ENCODE measurements around the gene SEMA3E. TPM values are rescaled to one million over a fixed set of nuclear protein-coding genes. Genes with fewer than 3 reads are reported as not detected.

Gene SEMA3E
- total RNA-seq, 1 experiment from 2014 or later: 2.5 TPM

DNA sequence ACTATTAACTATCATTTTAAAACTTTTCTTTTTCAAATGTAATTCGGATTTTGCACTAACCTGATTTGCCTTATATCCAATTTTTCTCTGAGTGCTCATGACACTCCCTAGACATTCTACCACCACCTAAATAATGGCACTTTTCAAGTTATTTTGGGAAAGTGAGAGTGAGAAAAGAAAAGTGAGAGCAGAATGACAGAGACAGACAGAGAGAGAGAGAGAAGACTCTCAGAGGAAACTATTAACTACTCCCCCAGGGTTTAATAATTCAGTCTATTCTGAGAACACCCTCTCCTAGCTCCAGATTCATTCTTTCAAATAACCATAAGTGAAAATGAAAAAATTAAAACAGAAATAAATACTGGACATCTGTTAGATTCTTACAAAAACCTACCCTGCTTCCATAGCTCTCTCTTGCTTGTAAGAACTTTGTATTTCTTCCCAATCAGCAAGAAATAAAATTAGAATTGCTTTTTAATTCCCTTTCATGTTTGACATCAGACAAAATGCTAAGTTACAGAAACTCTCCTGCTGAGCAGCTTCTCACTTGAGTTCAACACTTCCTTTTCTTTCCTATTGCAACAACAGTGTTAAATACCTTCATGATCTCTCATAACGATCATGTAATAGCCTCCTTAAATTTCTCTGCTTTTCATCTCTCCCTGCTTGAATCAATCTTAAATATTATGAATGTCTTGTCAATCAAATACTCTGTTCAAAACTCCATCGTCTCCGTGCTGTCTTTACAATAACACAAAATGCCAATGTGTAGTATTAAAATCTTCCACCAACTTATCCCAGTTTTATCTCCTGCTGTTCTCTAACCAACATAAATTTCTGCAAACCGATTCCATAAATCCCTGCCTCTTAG is 191.7 kb downstream of the SEMA3E start (continued):
- TF ChIP-seq, protein P1, sequence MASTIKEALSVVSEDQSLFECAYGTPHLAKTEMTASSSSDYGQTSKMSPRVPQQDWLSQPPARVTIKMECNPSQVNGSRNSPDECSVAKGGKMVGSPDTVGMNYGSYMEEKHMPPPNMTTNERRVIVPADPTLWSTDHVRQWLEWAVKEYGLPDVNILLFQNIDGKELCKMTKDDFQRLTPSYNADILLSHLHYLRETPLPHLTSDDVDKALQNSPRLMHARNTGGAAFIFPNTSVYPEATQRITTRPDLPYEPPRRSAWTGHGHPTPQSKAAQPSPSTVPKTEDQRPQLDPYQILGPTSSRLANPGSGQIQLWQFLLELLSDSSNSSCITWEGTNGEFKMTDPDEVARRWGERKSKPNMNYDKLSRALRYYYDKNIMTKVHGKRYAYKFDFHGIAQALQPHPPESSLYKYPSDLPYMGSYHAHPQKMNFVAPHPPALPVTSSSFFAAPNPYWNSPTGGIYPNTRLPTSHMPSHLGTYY (CRISPR knock-in tag; IDR thresholded peaks at IDR 0.05): no peak
- TF ChIP-seq ZNF232 (CRISPR knock-in tag; IDR thresholded peaks at IDR 0.05): no peak
- TF ChIP-seq ELF4 (CRISPR knock-in tag; IDR thresholded peaks at IDR 0.05; ENCODE audit: low read depth): no peak
- TF ChIP-seq AR (CRISPR knock-in tag; IDR thresholded peaks at IDR 0.05): no peak
- no peak for TF ChIP-seq ATF3 (CRISPR knock-in tag; conservative IDR thresholded peaks at IDR 0.05)
- no peak for TF ChIP-seq ZNF121 (CRISPR knock-in tag; IDR thresholded peaks at IDR 0.05)
- TF ChIP-seq ZNF138 (CRISPR knock-in tag; conservative IDR thresholded peaks at IDR 0.05): no peak
- TF ChIP-seq CREM (CRISPR knock-in tag; IDR thresholded peaks at IDR 0.05): no peak
- TF ChIP-seq NR1H2 (CRISPR knock-in tag; IDR thresholded peaks at IDR 0.05): no peak
- TF ChIP-seq, protein P2, sequence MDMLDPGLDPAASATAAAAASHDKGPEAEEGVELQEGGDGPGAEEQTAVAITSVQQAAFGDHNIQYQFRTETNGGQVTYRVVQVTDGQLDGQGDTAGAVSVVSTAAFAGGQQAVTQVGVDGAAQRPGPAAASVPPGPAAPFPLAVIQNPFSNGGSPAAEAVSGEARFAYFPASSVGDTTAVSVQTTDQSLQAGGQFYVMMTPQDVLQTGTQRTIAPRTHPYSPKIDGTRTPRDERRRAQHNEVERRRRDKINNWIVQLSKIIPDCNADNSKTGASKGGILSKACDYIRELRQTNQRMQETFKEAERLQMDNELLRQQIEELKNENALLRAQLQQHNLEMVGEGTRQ (CRISPR knock-in tag; IDR thresholded peaks at IDR 0.05): no peak

GRCh38 chr7:83456413-83456812 is 192.5 kb downstream of the SEMA3E start:
- H3K4me1 Mint-ChIP-seq: peaks cover 52% of the 10 kb centered on the region
- no peak overlapping the region for H3K27ac Mint-ChIP-seq
- CTCF ChIA-PET: interaction anchor here (1.5 kb wide), 1 partner anchor 27 kb away, joined by 3 read pairs; no protein-coding TSS in a partner anchor
- no peak for DNase-seq (ENCODE audit: low spot score)
- peaks cover 4% of the 10 kb centered on the region for H3K27me3 Mint-ChIP-seq (ENCODE audit: low read depth)
- H3K4me3 Mint-ChIP-seq: no peak overlapping the region
- H3K9me3 Mint-ChIP-seq: no peaks in the 10 kb centered on the region
- POLR2A ChIA-PET: no interaction called here
- ATAC-seq: no peak
- H3K36me3 Mint-ChIP-seq: peaks cover 18% of the 10 kb centered on the region
- TF ChIP-seq IRF1 (CRISPR knock-in tag; IDR thresholded peaks at IDR 0.05) (no peak), ZNF396 (CRISPR knock-in tag; IDR thresholded peaks at IDR 0.05; ENCODE audit: borderline replicate concordance) (no peak), ATF2 (CRISPR knock-in tag; IDR thresholded peaks at IDR 0.05; ENCODE audit: borderline replicate concordance, low read depth) (no peak), ZNF219 (CRISPR knock-in tag; IDR thresholded peaks at IDR 0.05; ENCODE audit: borderline replicate concordance) (no peak), ELF4 (CRISPR knock-in tag; IDR thresholded peaks at IDR 0.05; ENCODE audit: low read depth) (no peak), TCF7 (CRISPR knock-in tag; IDR thresholded peaks at IDR 0.05; ENCODE audit: low read depth) (no peak), FOXP4 (CRISPR knock-in tag; IDR thresholded peaks at IDR 0.05) (no peak), FOXP1 (CRISPR knock-in tag; IDR thresholded peaks at IDR 0.05; ENCODE audit: borderline replicate concordance) (no peak)
- TF ChIP-seq, protein P3, sequence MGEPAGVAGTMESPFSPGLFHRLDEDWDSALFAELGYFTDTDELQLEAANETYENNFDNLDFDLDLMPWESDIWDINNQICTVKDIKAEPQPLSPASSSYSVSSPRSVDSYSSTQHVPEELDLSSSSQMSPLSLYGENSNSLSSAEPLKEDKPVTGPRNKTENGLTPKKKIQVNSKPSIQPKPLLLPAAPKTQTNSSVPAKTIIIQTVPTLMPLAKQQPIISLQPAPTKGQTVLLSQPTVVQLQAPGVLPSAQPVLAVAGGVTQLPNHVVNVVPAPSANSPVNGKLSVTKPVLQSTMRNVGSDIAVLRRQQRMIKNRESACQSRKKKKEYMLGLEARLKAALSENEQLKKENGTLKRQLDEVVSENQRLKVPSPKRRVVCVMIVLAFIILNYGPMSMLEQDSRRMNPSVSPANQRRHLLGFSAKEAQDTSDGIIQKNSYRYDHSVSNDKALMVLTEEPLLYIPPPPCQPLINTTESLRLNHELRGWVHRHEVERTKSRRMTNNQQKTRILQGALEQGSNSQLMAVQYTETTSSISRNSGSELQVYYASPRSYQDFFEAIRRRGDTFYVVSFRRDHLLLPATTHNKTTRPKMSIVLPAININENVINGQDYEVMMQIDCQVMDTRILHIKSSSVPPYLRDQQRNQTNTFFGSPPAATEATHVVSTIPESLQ (CRISPR knock-in tag; IDR thresholded peaks at IDR 0.05): no peak
- TF ChIP-seq, protein P4, sequence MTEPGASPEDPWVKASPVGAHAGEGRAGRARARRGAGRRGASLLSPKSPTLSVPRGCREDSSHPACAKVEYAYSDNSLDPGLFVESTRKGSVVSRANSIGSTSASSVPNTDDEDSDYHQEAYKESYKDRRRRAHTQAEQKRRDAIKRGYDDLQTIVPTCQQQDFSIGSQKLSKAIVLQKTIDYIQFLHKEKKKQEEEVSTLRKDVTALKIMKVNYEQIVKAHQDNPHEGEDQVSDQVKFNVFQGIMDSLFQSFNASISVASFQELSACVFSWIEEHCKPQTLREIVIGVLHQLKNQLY (CRISPR knock-in tag; IDR thresholded peaks at IDR 0.05): no peak
- TF ChIP-seq, protein P5, sequence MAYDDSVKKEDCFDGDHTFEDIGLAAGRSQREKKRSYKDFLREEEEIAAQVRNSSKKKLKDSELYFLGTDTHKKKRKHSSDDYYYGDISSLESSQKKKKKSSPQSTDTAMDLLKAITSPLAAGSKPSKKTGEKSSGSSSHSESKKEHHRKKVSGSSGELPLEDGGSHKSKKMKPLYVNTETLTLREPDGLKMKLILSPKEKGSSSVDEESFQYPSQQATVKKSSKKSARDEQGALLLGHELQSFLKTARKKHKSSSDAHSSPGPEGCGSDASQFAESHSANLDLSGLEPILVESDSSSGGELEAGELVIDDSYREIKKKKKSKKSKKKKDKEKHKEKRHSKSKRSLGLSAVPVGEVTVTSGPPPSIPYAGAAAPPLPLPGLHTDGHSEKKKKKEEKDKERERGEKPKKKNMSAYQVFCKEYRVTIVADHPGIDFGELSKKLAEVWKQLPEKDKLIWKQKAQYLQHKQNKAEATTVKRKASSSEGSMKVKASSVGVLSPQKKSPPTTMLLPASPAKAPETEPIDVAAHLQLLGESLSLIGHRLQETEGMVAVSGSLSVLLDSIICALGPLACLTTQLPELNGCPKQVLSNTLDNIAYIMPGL (CRISPR knock-in tag; IDR thresholded peaks at IDR 0.05): no peak
